ENCODE results near the gene ZNF280B. TPM values are rescaled to one million over a fixed set of nuclear protein-coding genes. Genes with fewer than 3 reads are reported as not detected.

The ZNF280B gene, protein sequence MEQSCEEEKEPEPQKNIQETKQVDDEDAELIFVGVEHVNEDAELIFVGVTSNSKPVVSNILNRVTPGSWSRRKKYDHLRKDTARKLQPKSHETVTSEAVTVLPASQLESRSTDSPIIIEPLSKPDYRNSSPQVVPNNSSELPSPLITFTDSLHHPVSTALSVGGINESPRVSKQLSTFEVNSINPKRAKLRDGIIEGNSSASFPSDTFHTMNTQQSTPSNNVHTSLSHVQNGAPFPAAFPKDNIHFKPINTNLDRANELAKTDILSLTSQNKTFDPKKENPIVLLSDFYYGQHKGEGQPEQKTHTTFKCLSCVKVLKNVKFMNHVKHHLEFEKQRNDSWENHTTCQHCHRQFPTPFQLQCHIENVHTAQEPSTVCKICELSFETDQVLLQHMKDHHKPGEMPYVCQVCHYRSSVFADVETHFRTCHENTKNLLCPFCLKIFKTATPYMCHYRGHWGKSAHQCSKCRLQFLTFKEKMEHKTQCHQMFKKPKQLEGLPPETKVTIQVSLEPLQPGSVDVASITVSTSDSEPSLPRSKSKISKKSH
- total RNA-seq, result 1 to 10 TPM; 1.4 to 2.7 (median 2.0) TPM
- polyA plus RNA-seq, result under 1 TPM; 0.49 to 0.90 (median 0.59) TPM
- long read RNA-seq, donor 1, full-length matches to known transcripts, result 2 of 135 reads
- long read RNA-seq, donor 1, partial matches to known transcripts, result 92 of 135 reads
- long read RNA-seq, donor 1, other reads (novel, unspliced or antisense), result 41 of 135 reads
- long read RNA-seq, donor 2, partial matches to known transcripts, result 229 of 272 reads
- long read RNA-seq, donor 2, other reads (novel, unspliced or antisense), result 43 of 272 reads

DNA sequence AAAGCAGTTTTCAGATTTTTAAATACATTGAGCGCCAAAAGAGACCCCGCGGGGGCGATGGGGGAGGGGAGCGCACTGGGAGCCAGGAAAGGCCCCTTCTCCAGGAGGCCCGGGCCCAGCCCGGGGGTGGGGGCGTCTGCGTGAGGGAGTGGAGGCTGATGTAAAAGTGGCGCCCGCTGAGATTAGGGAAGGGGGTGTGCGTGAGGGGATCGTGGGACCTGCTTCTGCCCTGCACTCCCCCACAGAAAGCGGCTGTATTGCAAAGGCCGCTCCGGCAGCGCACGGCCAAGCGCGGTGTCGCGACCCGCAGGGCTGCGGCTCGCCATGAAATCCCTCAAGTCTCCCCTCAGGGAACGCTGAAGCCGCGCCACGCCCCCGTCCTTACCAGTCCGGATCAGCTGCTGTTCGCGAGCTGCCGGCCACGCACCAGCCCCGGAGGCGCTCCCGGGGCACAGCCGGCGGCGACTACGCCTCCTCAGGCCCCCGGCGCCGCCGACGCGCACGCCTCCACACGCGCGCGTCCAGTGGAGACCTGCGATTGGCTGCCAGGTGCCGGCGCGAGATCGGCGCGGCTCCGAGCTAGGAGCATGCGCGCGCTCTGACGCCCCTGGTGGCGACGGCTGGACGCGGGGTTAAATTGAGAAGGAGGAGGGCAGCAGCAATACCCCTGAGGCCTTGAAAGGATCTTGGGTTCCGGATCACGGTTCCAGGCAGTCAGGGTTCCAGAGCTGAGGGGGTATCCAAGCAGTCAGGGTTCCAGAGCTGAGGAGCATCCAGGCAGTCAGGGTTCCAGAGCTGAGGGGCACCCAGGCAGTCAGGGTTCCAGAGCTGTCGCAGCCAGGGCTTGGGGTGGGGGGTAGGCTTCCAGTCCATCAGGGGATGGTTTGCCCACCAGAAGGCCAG is at the start of gene ZNF280B:
TSS of gene ZNF280B (minus strand) at position 469 of the 903 bp plus-strand sequence. CDS start 19,344 bp downstream, outside the sequence.
- WGBS, 5 donors, result 3 to 7% (median 3%) methylated on average over 18 to 72 of the region's 72 CpGs
- peak within 1 kb of the TSS in 3 of 8 donors; percentile 0 to 35 (median 8) for H3K27ac ChIP-seq
- DNase-seq, result peak; percentile 93
- peaks cover 0 to 23% (median 3%) of the 10 kb centered on the region in 6 donors for H3K36me3 ChIP-seq
- H3K4me3 ChIP-seq, result peak within 1 kb of the TSS; percentile 45 to 79 (median 58)
- H3K27me3 ChIP-seq (replicated peaks in 1 of 7), result peaks cover 0 to 9% (median 0%) of the 10 kb centered on the region in 7 donors
- H3K9me3 ChIP-seq, result peaks cover 0 to 23% (median 21%) of the 10 kb centered on the region in 8 donors
- peak; percentile 65 to 75 (median 68) for TF ChIP-seq POLR2AphosphoS5 (IDR thresholded peaks at IDR 0.05)
- TF ChIP-seq POLR2A (IDR thresholded peaks at IDR 0.05), result no peak
- TF ChIP-seq, protein P1, sequence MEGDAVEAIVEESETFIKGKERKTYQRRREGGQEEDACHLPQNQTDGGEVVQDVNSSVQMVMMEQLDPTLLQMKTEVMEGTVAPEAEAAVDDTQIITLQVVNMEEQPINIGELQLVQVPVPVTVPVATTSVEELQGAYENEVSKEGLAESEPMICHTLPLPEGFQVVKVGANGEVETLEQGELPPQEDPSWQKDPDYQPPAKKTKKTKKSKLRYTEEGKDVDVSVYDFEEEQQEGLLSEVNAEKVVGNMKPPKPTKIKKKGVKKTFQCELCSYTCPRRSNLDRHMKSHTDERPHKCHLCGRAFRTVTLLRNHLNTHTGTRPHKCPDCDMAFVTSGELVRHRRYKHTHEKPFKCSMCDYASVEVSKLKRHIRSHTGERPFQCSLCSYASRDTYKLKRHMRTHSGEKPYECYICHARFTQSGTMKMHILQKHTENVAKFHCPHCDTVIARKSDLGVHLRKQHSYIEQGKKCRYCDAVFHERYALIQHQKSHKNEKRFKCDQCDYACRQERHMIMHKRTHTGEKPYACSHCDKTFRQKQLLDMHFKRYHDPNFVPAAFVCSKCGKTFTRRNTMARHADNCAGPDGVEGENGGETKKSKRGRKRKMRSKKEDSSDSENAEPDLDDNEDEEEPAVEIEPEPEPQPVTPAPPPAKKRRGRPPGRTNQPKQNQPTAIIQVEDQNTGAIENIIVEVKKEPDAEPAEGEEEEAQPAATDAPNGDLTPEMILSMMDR (IDR thresholded peaks at IDR 0.05 in 8 of 11, conservative IDR thresholded peaks at IDR 0.05 in 3 of 11), result peak; percentile 41 to 73 (median 68)
- intact Hi-C loops (cut with DNase I; ENCODE audit: low total_unique reads), result no loop called here
- peaks cover 0 to 23% (median 14%) of the 10 kb centered on the region in 6 donors for H3K4me1 ChIP-seq

DNA sequence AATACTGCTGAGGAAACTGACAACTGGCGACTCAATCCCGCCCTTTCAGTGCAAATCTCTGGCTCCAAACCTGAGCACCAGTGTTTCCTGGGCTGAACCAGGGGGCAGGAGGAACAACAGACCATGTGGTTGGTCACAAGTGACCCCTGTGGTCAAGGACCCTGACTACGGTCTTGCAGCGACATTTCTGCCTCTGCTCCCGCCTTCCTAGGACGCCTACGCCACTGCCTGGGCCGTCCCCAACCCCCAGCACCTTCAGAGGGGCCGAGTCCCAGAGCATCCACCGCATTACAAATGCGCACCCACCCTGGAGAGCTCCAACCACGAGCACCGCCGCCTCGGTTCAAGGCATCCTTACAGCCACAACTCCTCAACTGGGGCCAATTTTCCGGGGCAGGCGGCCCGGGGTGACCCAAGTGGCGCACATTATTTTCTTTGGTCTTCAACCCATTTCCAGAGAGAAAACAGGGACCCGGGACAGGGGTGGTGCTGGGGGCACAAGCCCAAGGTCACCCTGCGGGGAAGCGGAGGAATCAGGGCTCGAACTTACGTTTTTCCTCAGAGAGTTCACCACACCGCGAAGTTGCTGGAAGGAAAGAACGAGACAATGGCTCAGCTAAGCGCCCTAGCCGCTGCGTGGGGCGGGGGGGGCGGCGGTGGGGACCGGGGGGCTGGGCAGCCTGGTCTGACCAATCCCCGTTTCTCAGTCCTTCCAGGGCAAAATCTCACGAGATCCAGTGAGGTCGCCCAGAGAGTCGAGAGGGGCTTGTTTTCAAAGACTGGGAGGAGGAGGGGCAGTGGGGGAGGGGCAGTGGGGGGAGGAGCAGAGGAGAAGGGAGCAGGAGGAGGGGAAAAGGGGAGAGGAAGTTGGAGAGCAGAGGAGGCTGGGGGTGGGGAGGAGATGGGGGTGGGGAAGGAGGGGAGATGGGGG is 48.7 kb upstream of the ZNF280B start:
- no peak for DNase-seq
- Histone ChIP-seq H3K36me3 (no peaks in the 10 kb centered on the region), H3K4me3 (no peak overlapping the region), H3K9me3 (no peaks in the 10 kb centered on the region), H3K27me3 (replicated peaks in 1 of 7) (peaks cover 0 to 4% (median 0%) of the 10 kb centered on the region in 7 donors), H3K27ac (no peak overlapping the region), H3K4me1 (peaks cover 0 to 10% (median 3%) of the 10 kb centered on the region in 6 donors)
- intact Hi-C loops (cut with DNase I; ENCODE audit: low total_unique reads), result no loop called here
- TF ChIP-seq POLR2A (IDR thresholded peaks at IDR 0.05) (no peak), POLR2AphosphoS5 (IDR thresholded peaks at IDR 0.05) (no peak)
- TF ChIP-seq, protein P1 (IDR thresholded peaks at IDR 0.05 in 8 of 11, conservative IDR thresholded peaks at IDR 0.05 in 3 of 11), result no peak
- WGBS, 5 donors, result 89 to 92% (median 90%) methylated on average over 34 to 38 of the region's 38 CpGs

DNA sequence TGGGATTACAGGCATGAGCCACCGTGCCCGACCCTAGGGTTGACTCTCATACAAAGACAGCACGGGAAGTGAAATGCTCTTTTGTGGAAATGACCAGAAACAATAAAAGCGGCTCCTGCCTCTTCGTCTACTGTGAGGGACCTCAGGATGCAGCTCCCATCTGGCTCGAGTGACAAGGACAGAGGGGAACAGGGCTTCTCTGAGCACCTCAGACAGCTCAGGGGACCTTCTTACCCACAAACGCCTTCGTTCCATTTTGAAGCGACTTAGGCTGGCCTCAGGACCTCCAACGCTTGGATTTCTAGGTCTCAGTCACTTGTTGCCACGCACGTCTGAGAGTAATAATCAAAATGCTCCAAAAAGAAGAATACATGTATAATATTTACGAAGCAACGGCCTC is 48.0 kb upstream of the ZNF280B start:
- Histone ChIP-seq H3K4me3 (no peak overlapping the region), H3K4me1 (peaks cover 0 to 10% (median 3%) of the 10 kb centered on the region in 6 donors), H3K27ac (no peak overlapping the region), H3K9me3 (no peaks in the 10 kb centered on the region), H3K36me3 (no peaks in the 10 kb centered on the region), H3K27me3 (replicated peaks in 1 of 7) (peaks cover 0 to 4% (median 0%) of the 10 kb centered on the region in 7 donors)
- no peak for TF ChIP-seq POLR2AphosphoS5 (IDR thresholded peaks at IDR 0.05)
- TF ChIP-seq POLR2A (IDR thresholded peaks at IDR 0.05), result no peak
- TF ChIP-seq, protein P1 (IDR thresholded peaks at IDR 0.05 in 8 of 11, conservative IDR thresholded peaks at IDR 0.05 in 3 of 11), result no peak
- intact Hi-C loops (cut with DNase I; ENCODE audit: low total_unique reads), result no loop called here
- 88 to 94% (median 92%) methylated on average over 14 of the region's 14 CpGs for WGBS, 5 donors
- no peak for DNase-seq

Data from spleen (tissue), 13 donors.